ENCODE results near the gene HOXC10.

DNA sequence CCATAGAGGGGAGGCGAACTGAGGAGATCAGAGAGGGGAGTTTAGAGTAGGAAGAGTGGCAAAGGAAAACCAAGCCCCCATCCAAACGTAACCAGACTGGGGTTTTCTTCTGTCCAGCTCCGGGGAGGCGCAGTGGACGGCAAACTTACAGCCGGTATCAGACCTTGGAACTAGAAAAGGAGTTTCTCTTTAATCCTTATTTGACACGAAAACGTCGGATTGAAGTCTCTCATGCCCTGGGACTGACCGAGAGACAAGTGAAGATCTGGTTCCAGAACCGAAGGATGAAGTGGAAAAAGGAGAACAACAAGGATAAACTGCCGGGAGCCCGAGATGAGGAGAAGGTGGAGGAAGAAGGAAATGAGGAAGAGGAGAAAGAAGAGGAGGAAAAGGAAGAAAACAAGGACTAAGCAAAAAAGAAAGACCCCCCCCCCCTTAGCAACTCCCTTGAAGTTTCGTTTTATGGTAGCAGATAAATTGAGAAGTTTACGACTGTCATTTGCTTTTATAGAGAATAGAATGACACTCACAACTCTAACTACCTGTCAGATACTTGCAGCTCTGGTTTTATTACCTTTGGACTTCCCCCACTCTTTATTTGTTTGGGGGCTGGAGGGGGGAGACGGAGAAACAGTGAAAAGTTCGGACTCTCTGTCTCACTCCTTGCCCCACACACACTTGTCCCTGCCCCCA, 26.2 kb downstream of the HOXC10 start:
- TF ChIP-seq POLR2AphosphoS5 (IDR thresholded peaks at IDR 0.05; ENCODE audit: borderline replicate concordance, low read depth, low read length) (no peak), EZH2 (IDR thresholded peaks at IDR 0.05) (no peak), FOXP2 (optimal IDR thresholded peaks at IDR 0.05; ENCODE audit: control extremely low read depth, extremely low read length, insufficient read depth) (no peak)

All from SK-N-MC (cell line).